ENCODE results near the gene LRRTM2.
"Not testable (repeated sequence)": the region's sequence is repeated elsewhere in the genome, so short reads cannot be mapped to it uniquely, and the experiment has no call there.

Gene LRRTM2, protein sequence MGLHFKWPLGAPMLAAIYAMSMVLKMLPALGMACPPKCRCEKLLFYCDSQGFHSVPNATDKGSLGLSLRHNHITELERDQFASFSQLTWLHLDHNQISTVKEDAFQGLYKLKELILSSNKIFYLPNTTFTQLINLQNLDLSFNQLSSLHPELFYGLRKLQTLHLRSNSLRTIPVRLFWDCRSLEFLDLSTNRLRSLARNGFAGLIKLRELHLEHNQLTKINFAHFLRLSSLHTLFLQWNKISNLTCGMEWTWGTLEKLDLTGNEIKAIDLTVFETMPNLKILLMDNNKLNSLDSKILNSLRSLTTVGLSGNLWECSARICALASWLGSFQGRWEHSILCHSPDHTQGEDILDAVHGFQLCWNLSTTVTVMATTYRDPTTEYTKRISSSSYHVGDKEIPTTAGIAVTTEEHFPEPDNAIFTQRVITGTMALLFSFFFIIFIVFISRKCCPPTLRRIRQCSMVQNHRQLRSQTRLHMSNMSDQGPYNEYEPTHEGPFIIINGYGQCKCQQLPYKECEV

DNA sequence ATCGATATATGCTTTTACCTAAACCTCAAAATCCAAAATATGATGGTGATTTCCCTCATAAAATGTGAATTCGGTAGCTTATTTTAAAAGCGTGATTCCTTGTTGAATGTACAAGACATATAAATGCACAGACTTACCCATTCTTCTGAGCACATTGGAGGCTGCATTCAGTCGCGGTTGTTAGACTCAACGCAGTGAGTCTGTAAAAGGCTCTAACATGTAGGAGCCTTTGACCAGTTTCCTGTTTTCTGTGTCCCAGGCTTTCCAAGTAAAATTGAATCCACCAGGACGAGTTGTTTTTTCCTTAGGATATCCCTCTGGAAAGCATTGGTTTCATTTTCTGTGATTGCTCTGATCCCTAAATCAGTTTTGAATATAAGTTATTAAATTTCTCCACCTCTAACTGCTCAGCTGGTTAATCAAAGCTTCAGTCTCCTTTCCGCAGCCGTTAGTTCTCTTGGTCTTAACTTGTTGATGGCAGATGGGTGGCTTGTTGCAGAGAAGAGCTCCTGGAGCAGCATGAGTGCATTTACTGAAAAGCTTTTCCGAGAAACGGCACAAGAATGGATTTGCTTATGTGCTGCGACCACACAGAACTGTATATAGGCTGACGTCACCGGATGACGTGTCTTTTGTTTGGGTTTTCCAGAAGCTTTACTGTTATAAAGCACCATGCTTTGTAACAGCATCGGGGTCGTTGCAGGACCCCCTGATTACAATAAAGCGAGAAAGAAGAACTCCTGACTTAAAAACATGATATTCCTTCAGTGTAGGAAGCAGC is at the start of gene LRRTM2:
LRRTM2 (minus strand) TSS at position 565 of the 781 bp plus-strand sequence; CDS start at position 141, 424 bp downstream.
- peak; percentile 66 for DNase-seq (ENCODE audit: low read depth)

DNA sequence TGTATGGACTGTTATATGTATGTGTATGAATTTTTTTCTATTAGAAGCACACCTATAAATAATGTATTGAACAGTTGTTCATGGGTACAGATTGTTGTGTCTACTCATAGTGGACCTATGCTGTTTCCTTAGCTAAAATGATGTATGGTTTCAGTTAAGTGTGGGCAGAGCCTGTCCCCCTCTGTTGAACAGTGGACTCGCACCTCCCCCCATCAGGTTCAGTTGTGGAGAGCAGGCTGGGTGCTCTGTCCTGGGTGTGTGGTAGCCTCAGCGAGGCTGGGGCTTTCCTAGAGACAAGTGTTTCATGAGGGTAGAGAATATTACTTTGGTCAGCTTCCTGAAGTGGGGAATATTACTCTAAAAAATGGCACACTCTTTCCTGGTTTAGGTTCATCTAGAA is 47.4 kb upstream of the LRRTM2 start:
- DNase-seq (ENCODE audit: low read depth): no peak

DNA sequence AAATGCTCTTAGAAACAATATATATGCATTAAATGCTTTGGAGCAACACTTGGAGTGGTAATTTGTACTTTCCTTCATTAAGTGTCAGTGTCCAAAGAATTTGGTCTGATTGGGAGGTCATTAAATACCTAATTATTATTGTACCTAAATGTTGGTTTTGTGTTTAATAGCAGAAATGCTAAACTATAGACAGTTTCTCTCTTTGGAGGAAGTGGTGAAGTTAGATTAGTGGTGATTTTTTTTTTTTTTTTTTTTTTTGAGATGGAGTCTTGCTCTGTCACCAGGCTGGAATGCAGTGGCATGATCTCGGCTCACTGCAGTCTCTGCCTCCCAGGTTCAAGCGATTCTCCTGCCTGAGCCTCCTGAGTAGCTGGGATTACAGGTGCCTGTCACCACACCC is 46.2 kb upstream of the LRRTM2 start:
- not testable (repeated sequence) for DNase-seq (ENCODE audit: low read depth)

DNA sequence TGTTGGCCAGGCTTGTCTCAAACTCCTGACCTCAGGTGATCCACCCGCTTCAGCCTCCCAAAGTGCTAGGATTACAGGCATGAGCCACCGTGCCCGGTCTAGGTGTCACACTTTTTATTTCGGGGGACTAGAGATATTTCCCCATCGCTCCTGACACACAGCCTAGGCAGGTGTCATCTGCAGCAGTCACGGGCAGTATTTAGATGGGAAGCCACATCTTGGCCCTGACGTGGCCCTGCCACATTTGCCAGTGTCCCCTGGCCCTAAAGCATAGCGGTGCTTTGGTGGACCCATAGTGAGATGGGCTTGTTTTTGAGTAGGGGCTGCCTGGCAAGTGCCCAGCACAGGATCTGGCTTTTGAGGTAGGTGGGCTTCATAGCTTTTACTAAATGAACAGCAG is 45.0 kb upstream of the LRRTM2 start:
- DNase-seq (ENCODE audit: low read depth): no peak

DNA sequence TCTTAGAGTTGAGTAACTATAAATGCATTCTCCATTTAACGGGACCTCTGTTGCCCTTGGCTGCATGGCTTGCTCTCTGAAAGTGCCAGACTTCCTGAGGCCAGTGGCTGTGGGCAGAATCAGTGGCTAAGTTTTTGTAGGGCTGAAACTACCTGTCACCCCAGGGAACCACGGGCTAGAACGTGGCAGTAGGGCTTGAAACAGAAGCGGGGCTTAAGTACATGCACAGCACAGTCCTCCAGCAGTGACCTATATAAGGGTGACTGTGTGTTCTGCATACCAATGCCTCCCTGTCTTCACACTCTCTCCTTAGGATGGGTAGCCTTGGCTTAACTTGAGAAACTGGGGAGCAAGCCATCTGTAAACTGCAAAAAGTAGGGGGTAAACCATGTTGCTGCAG is 43.6 kb upstream of the LRRTM2 start:
- no peak for DNase-seq (ENCODE audit: low read depth)

DNA sequence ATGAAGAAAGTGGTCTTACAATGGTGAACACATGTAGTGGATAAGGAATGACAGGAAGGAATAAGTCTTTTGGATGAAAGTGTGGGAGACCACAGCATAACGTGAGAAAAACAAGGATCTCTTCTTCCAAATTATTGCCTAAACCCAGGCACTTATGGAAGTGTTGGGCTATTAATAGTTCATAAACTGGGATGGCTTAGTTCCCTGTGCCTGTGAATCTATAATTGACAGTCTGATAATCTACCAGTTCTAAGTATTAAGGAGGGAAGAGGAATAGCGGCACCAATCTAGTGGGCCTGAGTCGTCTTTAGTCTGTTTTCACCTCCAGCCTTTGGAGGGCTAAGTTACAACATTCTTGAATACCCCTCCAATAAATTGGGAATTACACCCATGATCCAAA is 39.2 kb upstream of the LRRTM2 start:
- no peak for DNase-seq (ENCODE audit: low read depth)

DNA sequence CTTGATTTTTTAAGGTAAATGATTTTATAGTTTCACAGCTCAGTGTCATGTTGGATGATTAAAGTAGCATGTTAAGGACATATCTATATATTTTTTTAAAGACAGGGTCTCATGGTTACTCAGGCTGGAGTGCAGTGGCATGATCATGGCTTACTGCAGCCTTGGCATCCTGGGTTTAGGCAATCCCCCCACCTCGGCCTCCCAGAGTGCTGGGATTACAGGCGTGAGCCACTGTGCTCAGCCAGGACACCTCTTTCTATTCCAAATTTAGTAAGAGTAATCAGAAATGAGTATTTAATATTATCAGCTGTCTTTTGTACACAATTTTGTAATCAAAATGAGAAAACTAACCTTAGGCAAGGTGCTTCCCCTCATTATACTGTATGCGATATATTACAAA is 38.6 kb upstream of the LRRTM2 start:
- DNase-seq (ENCODE audit: low read depth): no peak

DNA sequence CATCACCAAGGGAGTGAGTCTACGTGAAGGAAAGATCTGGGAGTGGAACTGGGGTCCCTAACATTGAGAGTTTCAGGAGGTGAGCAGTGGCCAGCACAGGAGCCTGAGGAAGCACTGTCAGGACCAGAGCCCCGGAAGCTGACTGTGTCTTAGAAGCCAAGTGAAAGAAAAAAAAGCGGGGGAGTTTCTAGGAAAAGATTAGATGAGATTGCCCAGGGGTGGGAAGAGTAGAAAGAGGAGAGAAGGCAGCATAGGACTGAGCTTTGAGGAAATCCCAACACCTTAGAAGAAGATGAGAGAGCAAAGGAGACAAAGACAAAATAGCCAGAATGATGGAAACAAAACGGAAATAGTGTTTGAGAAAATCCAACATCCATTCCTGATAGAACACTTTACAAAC is 37.0 kb upstream of the LRRTM2 start:
- DNase-seq (ENCODE audit: low read depth): no peak

DNA sequence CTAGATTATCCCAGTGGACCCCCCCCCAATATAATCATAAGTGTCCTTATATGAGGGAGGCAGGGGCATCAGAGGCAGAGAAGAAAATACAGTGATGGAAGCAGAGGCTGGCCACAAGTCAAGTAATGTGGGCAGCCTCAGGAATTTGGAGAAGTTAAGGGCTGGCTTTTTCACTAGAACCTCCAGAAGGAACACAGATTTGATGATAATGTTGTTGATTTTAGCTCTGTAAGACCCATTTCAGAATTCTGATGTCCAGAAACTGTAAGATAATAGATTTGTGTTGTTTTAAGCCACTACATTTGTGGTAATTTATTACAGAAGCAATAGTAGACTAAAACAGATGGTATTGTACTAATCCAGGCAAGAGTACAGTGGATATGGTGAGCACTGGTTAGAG is 36.3 kb upstream of the LRRTM2 start:
- DNase-seq (ENCODE audit: low read depth): no peak

DNA sequence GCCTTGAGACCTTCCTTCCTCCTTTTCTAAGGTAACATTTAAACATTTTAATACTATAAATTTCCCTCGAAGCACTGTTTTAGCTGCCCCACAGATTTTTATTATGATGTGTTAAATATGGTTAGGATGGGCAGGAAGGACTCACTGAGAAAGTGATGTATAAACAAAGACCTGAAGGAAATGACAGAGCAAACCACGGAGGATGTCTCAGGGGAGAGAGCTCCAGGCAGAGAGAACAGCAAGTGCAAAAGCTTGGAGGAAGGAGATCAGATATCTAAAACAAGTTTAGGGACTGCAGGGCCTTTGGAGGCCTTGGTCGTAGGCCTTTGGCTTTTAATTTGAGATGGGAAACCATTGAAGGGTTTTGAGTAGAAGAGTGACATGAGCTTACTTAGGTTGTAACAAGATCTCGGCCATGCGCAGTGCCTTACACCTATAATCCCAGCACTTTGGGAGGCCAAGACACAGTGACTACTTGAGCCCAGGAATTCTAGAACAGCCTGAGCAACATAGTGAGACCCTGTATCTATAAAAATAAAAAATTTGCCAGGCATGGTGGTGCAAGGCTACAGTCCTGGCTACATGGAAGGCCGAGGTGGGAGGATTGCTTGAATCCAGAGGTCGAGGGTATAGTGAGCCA is 35.5 kb upstream of the LRRTM2 start:
- no peak for DNase-seq (ENCODE audit: low read depth)

DNA sequence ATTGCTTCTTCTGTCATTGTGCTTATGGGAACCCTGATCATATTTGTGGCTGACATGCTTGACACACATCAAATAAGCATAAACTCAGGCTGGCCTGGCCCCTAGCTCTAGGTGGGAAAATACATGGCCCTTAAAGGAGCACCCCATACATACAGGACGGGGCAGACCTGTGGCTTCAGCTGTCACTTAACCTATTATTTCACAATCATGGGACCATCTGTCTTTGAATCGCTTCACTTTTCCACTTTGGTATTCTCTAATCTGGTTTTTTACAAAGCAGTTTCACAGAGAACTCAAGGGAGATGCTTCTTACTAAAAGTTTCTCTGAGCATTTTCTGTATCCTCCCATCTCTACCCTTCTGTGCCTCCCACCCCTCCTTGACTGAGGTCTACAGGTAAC is 34.6 kb upstream of the LRRTM2 start:
- DNase-seq (ENCODE audit: low read depth): no peak

DNA sequence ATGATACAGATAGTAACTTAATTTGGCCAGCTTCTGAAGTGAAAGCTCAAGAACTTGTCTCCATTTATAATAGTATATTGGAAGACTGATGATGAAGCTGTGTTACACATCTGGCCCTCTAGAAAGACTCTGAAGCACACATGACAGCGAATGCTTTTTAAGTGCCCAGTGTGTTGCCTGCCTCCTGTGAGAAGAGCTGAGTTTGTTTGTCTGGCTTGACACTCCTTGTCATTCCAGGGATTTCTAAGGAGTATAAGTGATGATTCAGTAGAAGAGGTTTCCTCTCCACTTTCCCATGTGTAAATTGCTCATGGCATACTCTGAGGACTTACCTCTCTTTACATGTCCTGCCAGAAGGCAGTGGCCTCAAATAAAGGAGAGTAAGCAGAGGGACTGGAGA is 30.4 kb upstream of the LRRTM2 start:
- DNase-seq (ENCODE audit: low read depth): peak; percentile 60

DNA sequence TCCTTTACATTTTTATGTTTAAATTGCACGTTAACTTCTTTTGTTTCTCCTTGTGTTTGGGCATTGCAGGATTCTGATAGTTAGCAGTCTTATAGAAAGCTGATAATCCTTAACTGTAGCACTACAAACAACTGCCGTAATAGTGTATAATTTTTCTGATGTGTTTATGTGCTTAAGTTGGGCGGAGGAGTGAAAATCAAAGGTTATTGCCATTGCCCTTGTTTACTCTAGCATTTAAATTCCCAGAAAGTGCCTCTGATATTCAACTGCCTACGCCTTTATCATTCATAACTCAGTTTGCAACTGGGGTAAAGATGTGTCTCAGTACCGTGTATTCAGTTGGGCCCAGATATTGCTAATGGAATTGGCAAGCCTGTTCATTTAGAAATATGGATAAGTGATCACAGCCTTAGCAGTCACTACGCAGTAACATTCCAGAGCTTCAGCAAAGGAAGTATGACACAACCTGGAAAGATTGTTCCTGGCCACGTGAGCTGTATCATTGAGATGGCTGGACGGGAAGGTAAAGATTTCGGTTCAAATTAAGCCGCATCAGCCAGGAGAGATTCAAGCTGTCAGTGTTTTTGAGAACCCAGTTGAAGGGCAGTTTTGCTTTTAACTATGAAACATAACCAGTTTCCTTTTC is 28.1 kb upstream of the LRRTM2 start:
- DNase-seq (ENCODE audit: low read depth): peak; percentile 53

DNA sequence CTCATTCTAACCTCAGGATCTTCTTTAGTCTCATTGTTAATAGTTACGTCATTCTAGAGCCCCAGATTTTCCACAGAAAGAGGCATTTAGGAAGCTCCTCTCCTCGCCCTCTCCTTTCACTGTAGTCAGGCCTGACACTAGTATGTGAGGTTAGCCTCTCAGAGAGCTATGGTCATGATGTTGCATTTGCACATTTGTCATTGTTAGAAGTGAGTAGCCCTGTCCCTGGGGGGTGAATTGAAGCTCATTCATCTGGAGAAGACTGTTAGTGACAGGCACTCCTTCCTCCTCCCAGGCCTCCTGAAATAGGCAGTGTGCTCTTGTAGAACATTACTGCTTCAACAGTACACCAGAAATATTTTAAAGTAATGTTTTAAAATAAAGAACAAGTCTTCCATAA is 26.6 kb upstream of the LRRTM2 start:
- no peak for DNase-seq (ENCODE audit: low read depth)

DNA sequence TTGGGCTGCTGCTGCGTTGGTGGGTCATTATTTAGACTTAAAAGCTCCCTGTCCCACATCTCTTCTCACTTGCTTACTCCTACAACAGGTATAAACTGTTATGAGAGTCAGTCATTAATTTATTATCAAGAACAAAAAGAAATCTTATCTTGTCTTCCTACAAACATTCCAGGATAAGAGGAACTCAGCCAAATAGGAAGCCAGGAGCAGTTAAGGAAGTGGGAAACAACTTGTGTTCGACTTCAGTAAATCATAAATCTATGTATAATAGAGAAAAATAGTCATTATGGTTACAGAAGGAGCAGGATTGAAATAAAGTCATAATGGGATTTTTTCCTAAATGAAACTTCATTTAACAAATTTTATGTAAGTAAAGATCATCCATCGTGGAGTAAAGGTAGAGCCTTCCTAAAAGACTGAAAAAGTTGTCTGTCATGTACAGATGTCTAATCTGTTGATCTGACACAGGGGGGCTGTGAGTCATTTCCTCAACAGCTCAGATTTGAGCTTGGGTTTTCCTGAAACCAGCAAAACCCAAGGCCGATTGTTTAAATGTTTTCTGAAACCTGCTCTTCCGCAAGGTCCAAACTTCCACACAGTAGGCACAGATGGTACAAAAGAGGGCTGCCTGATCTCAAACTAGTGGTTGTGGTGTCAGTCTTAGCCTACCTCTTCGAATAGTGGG is 25.3 kb upstream of the LRRTM2 start:
- DNase-seq (ENCODE audit: low read depth): peak; percentile 47

DNA sequence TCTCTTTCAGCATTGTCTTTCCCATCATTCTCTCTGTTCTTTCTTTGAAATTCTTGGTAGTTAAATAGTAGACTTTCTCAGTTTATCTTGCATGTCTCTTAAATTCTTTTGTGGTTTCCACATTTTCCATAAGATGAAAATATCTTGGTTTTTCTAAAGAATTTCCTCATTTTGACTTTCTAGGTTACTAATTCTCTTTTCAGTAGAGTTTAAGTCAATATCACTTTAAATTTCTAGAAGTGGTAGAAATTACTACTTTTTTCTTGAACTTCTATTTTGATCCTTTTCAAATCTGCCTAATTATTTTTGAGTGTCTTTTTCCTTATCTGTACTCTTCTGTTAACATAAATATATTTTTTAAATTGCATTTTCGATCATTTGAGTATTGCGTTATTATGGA is 23.6 kb upstream of the LRRTM2 start:
- no peak for DNase-seq (ENCODE audit: low read depth)

DNA sequence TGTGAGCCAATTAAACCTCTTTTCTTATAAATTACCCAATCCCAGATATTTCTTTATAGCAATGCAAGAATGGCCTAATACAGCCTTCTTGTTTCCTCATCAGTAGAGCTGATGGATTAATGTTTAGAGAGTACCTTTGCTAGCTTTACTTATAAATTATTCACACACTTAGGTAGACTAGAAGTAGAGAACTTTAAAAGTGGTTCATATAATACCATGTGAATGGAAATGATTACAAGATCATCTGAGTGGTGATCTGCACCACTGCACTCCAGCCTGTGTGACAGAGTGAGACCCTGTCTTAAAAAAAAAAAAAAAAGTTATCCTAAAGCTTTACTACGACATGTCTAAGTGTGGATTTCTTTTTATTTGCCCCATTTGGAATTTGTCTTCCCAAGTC is 23.2 kb upstream of the LRRTM2 start:
- no peak for DNase-seq (ENCODE audit: low read depth)

DNA sequence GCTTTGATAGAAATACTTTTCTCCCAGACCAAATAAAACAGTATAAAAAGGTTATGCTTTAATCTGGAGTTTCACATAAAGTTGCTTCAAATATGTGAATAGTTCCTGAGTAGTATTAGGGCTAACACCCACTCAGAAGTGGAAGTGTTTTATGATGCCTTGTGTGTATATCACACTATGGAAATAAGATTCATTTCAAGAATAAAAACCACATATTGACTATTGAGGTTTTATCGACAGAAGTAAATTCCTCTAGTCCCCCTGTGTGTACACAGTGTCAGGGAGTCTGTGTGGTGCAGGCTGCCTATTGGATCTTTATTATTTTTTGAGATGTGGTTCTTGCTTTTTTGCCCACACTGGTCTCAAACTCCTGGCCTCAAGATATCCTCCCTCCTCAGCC is 20.8 kb upstream of the LRRTM2 start:
- DNase-seq (ENCODE audit: low read depth): no peak

DNA sequence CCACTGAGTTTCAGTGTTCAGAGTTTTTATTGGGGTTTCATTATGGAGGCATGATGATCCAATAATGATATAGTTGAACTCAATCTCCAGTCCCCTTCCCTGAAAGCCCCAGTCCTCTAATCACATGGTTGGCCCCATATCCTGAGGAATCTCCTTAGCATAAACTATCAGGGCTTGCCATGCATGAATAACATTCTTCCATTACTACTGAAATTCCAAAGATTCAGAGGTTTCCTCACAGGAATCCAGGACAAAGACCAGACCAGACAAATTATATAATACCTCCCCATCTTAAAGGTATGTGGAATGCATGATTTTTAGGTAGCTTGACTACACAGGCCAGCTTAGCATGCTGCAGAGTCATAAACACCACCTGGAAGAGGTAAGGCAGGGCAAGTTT is 15.5 kb upstream of the LRRTM2 start:
- no peak for DNase-seq (ENCODE audit: low read depth)

DNA sequence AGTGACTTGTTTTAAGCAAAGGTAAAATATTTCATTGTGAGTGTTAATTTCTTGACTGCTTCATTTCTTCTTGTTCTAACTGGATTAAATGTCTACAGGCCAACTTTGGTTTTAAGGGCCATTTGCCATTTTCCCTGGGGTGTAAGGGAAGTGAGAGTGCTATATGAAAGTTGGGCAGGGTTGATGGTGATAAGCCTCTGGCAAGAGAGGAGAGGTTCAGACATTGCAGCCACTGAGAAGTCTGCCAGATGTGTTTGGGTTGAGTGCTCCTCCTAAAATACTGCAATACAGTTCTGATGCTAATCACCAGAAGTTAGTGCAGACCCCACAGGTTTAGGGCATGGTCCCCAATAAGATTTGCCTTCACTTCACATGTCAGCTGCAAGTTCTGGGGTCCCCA is 14.9 kb upstream of the LRRTM2 start:
- DNase-seq (ENCODE audit: low read depth): no peak

DNA sequence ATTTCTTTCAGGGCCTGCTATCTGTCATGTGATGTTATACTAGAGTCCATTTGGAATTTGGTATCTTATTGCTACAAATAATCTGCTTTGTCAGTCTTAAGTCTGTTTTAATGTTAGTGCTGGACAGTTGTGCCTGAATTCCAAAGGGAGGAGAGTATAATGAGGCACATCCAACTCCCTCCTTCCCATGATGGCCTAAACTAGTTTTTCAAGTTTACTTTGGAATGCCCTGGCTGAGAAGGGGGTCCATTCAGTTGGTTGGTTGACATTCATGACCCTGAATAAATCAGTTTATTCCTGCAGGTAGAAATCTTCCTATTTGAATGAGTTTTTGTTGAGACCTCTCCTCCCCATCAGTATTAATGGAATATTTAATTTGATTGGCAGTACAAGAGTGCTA is 9.4 kb upstream of the LRRTM2 start:
- no peak for DNase-seq (ENCODE audit: low read depth)

DNA sequence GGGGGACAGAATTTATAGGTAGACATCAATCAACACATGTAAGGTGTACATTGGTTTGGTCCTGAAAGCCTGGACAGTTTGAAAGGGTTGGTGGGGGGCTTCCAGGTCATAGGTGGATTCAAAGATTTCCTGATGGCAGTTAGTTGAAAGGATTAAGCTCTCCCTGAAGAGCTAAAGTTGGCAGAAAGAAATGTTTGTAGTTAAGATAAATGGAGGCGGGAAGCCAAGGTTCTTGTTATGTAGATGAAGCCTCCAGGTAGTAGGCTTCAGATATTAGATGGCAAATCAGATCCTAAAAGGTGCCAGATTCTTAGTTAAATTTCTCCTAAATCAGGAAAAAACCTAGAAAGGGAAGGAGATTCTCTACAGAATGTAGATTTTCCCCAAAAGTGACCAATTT is 9.0 kb upstream of the LRRTM2 start:
- no peak for DNase-seq (ENCODE audit: low read depth)

All from non-pigmented ciliary epithelial cell (primary cell).